ENCODE results near the gene GLTP.
"Not testable (repeated sequence)": the region's sequence is repeated elsewhere in the genome, so short reads cannot be mapped to it uniquely, and the experiment has no call there.

GLTP gene, protein sequence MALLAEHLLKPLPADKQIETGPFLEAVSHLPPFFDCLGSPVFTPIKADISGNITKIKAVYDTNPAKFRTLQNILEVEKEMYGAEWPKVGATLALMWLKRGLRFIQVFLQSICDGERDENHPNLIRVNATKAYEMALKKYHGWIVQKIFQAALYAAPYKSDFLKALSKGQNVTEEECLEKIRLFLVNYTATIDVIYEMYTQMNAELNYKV

GRCh38 chr12:109880043-109880931 lies at the start of gene GLTP:
GLTP (minus strand) TSS chr12:109880541; CDS start chr12:109880374, 167 bp downstream.
- ATAC-seq = peak; percentile 96

GRCh38 chr12:109929326-109929725 lies 49.0 kb upstream of the GLTP start:
- DNase-seq, ATAC-seq: not testable (repeated sequence)

More at GRCh38 chr12:109880043-109880931, at the start of gene GLTP:
- DNase-seq = peak; percentile 93

- no peak for DNase-seq
- no peak for ATAC-seq
Measured at GRCh38 chr12:109928058-109928656, 47.8 kb upstream of the GLTP start.

DNA sequence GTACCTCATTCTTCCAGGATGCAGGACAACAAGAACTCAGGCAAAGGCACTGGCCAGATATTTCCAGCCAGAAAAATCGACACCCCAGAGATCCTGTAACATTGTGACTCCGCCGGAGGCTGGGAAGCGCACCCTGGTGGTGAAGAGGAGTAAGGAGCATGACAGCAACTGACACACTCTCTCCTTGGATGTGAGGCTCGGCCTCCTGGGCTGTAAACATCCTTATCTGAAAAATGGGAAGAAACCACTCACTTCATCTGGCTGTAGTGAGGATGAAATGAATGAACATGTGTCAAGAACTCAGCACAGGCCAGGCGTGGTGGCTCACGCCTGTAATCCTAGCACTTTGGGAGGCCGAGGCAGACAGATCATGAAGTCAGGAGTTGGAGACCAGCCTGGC lies 47.3 kb upstream of the GLTP start:
- DNase-seq = peak; percentile 45
- peak; percentile 50 for ATAC-seq

DNA sequence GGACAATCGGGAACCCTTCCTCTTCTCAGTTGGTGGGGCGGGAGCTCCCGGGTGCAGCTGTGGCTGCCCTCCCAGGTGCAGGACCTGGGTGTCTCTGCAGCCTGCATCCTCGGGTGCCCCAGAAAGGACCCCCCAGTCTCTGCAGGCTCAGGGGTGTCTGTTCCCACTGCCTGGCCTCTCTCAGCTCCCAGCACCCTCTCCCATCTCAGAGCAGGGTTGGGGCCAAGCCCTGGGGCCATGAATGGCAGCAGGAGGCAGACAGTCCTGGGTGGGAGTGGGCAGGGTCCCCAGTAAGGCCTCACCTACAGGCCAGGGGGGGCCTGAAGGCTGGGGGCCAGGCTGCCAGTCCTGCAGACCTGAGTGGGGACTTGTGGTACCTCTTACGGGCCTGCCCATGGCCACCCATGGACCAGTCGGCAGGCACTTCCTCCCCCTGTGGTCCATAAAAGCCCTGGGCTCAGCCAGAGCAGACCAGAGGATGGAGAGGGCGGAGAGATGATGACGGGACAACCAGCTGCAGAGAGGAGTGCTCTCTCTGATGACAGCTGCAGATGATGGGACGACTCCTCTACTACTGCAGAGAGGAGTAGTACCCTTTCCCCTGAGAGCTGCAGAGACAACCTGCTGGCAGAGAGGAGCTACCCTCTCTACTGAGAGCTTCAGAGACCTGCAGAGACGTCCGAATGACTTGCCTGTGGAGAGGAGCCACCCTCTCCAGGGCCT lies 46.3 kb upstream of the GLTP start:
- no peak for ATAC-seq
- DNase-seq = no peak

DNA sequence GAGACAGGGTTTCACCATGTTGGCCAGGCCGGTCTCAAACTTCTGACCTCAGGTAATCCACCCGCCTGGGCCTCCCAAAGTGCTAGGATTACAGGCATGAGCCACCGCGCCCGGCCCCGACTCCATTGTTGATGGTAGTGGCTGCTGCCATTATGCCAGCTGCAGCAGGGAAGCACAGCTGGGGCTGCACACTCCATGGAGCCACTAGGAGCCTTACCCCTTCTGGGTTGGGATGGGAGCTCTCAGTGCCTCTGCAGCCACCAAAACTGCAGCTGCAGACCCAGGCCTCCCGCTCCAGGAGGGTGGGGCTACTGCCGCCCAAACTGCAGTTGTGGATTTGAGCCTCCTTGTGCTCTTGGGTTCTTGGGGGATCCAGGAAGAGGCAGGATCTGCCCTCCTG lies 45.7 kb upstream of the GLTP start:
- no peak for ATAC-seq
- DNase-seq = no peak

- ATAC-seq (no peak), DNase-seq (no peak)
Measured at GRCh38 chr12:109925185-109925840, 45.0 kb upstream of the GLTP start.

DNA sequence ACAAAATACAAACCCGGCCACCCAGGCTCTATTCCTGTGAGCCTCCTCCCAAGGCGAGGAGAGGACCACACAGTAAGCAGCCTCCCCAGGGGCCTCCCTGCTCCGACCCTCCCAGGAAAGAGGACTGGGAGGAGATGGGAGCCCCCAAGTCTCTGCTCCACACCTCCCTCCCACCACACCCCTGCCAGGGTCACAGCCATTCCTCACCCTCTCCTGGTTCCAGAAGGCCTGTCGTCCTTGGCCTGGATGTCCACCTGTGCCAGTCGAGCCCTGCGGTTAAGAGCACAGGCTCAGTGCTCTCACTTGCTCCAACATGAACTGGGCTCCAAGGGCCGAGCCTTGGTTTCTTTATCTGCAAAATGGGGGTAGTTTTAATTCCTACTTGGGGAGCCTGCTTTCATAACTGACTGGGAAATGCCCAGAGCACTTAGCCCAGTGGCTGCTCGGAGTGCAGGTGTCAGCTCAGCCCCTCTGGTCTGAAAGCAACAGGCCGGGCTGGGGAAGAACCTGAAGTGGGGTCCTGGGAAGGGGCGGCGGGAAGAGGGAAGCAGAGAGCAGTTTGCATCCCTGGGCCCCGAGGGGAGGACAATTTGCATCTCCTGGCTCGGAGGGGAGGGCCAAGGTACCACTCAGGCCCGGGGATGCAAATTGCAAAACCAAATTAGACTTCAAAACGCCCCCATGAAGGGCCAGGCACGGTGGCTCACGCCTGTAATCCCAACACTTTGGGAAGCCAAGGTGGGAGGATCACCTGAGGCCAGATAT lies 43.3 kb upstream of the GLTP start:
- ATAC-seq (no peak), DNase-seq (no peak)

DNA sequence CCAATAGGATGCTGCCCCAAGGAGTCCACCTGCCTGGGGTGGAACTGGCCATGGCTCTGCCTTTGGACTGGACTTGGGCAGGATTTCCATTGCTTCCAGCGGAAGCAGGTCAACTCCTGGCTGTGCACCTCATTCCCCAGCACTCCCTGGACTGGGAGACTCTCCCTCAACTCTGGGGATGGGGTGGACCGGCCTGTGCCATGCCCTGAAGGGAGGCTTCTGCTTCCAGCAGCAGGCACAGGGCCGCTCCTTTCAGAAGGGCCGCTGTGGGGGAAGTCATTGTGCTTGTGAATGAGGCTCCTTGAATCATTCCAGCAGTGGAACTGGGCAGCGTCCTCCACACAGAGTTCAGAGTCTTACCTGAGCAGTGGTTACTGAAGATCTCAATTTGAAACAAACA lies 42.7 kb upstream of the GLTP start:
- peak; percentile 22 for ATAC-seq
- no peak for DNase-seq

DNA sequence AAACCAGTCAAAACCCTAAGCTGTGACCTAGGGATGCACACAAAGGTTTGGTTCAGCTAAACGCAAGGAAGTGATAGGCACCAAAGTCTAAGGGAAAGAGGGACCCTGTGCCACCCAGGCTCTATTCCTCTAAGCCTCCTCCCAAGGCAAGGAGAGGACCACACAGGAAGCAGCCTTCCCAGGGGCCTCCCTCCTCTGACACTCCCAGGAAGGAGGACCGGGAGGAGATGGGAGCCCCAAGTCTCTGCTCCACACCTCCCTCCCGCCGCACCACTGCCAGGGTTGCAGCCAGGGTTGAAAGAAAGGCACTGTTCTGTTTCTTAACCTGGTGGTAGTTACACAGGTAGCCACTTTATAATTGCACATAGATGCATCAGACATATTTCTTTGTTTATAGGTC lies 41.6 kb upstream of the GLTP start:
- no peak for ATAC-seq
- DNase-seq = no peak

DNA sequence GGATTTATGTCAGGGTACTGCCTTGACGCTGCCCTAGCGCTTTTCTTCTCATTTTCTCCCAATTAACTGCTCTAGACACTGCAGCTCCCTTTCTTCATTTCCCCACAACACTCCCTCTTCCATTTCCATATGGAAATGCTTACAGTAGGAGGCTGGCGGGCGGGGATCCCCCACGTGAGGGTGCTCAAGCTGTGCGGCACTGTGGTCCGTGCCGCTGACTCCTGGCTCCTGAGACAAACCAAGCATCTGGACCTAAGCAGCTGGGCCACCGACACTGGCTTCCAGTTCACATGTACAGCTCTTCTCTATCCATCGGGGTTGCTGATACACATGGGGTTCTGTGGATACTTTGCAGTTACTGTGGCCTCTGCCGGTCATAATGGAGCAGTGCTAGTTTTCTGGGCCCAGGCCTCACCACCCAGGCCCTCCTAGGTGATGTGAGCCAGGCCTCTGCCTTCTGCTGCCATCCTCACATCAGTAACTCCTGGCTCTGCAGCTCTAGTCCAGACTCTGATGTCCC lies 40.0 kb upstream of the GLTP start:
- ATAC-seq (no peak), DNase-seq (no peak)

- ATAC-seq (no peak), DNase-seq (no peak)
Measured at GRCh38 chr12:109919456-109919855, 39.1 kb upstream of the GLTP start.

- ATAC-seq (no peak), DNase-seq (no peak)
Measured at GRCh38 chr12:109916045-109916444, 35.7 kb upstream of the GLTP start.

GRCh38 chr12:109915171-109916040 lies 35.1 kb upstream of the GLTP start:
- no peak for DNase-seq
- ATAC-seq = no peak

DNA sequence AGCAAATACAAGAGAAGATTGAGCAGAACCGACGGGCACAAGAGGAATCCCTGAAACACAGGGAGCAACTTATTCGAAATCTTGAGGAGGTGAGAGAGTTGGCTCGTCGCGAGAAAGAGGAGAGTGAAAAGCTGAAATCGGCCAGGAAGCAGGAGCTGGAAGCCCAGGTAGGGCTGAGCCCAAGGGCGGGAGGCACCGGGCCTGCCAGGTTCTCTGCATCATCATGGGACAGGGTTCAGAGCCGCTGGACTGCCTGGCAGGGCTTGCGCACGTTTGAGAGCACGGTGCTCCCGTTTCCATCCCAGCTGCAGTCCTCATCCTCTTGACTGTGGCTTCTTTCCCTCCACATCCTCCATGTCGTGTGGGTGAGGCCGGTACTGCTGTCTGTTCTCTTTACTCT lies 34.1 kb upstream of the GLTP start:
- DNase-seq (no peak), ATAC-seq (no peak)

DNA sequence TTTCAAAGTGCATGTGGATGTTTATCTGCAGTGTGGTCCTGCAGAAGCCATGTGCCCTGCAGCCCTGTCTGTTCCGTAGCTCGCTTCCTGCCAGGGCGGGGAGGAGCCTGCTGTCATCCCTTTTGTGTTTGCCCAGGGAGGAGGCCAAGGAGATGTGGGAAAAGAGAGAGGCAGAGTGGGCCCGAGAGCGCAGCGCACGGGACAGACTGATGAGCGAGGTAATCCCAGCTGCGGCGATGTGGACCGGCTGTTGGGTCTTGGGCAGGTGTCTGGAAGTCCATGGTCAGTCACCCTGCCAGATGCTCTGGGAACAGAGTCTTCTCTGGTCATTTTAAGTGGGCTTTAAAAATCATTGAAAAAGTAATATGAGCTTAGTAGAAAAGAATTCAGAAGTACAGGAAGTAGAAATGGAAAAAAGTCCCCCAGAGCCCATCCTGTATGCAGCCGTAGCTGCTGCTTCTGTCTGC lies 32.5 kb upstream of the GLTP start:
- ATAC-seq (no peak), DNase-seq (no peak)

DNA sequence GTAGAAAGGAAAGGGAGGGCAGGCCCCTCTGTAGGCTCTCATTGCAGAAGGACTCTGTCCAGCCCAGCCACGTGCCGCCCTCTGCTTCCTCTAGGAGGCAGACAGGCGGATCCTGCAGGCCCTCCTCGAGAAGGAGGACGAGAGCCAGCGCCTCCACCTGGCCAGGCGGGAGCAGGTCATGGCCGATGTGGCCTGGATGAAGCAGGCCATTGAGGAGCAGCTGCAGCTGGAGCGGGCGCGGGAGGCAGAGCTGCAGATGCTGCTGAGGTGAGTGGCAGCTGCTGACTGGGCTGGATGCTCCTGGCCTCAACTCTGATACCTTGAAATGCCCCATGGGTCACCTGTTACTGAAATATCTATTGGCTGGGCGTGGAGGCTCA lies 30.6 kb upstream of the GLTP start:
- peak; percentile 43 for ATAC-seq

GRCh38 chr12:109910254-109910968 lies 30.1 kb upstream of the GLTP start:
- ATAC-seq (no peak), DNase-seq (no peak)

More for the DNA sequence above, 30.6 kb upstream of the GLTP start:
- peak; percentile 38 for DNase-seq

- DNase-seq (no peak), ATAC-seq (no peak)
Measured at GRCh38 chr12:109905301-109905700, 25.0 kb upstream of the GLTP start.

Measured in stimulated activated naive CD8-positive, alpha-beta T cell treated with anti-CD3 and anti-CD28 coated beads, Interleukin-15, Interleukin-2, amounts not matched to agents 100 U/mL and 50 U/mL, for 24 hours (primary cell).